Left ventricle myocardium inferior (tissue), 1 donor: ENCODE data around the gene ZNFX1. TPM values are rescaled to one million over a fixed set of nuclear protein-coding genes. Genes with fewer than 3 reads are reported as not detected.

Source experiments
- DNase-seq: peaks from one replicate; pipeline ENCODE4 v3.0.0-alpha.2; 2020
- H3K27ac ChIP-seq: fragments of 200-600 bp; replicated peaks from 2 replicates; pipeline ENCODE4 v1.8.0; 2021
- H3K27me3 ChIP-seq: fragments of 200-600 bp; 2 replicates; pipeline ENCODE4 v1.8.0; 2021; ENCODE audit warnings: low read depth
- H3K36me3 ChIP-seq: fragments of 200-600 bp; 2 replicates; pipeline ENCODE4 v1.8.0; 2021
- H3K4me1 ChIP-seq: fragments of 200-600 bp; 2 replicates; pipeline ENCODE4 v1.8.0; 2021
- H3K4me3 ChIP-seq: fragments of 200-600 bp; 2 replicates; pipeline ENCODE4 v1.8.0; 2021; ENCODE audit warnings: mild to moderate bottlenecking, moderate library complexity
- H3K9me3 ChIP-seq: fragments of 200-600 bp; replicated peaks from 2 replicates; pipeline ENCODE4 v1.8.0; 2021
- CTCF ChIP-seq: fragments of 200-600 bp; IDR thresholded peaks from 2 replicates; pipeline ENCODE4 v1.8.0; 2021; ENCODE audit warnings: antibody characterized with exemption, mild to moderate bottlenecking, borderline replicate concordance
- intact Hi-C: fragments of 100-400 bp; cut with micrococcal nuclease; formaldehyde crosslinking; loops from one replicate; pipeline ENCODE4 v1.11.0; 2022
- total RNA-seq: library from RNA; stranded (reverse); fragmentation: NEBNext Ultra II Directional; extraction: Animal tissue kit (Norgen Biotek cat#: 25700); gene quantifications from one replicate; pipeline ENCODE4 v1.2.1, GENCODE V29; 2021
- donor health status: DM: no; HTN: yes; CAD: no; lungs with severe emphysema.

The ZNFX1 gene
- total RNA-seq, 1 donor from 2014 or later = 22.2 TPM

DNA sequence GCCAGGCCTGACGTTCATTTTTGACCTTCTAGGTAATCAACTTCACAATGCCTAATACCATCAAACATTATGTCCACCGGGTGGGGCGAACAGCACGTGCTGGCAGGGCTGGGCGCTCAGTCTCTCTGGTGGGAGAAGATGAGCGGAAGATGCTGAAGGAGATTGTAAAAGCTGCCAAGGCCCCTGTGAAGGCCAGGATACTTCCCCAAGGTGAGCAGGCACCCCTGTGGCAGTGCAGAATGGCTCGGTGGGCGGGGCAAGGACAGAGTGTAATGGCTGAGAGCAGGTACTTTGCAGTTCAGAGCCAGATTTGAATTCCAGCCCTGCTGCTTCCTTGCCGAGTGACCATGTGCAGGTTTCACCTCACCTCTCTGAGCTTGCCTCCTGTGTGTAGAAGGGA lies 41.6 kb downstream of the ZNFX1 start:
- Histone ChIP-seq H3K36me3 (peaks cover 99% of the 10 kb centered on the region), H3K27ac (no peak overlapping the region)
- intact Hi-C loops = no loop called here

GRCh38 chr20:49234831-49235230 lies 43.0 kb downstream of the ZNFX1 start:
- intact Hi-C loops = no loop called here
- no peak overlapping the region for H3K27ac ChIP-seq
- no peak for DNase-seq
- no peaks in the 10 kb centered on the region for H3K4me1 ChIP-seq
- H3K36me3 ChIP-seq = peaks cover 99% of the 10 kb centered on the region
- no peaks in the 10 kb centered on the region for H3K27me3 ChIP-seq
- H3K4me3 ChIP-seq = no peak overlapping the region
- no peaks in the 10 kb centered on the region for H3K9me3 ChIP-seq
- TF ChIP-seq CTCF = no peak

More for the DNA sequence above, 41.6 kb downstream of the ZNFX1 start:
- Histone ChIP-seq H3K4me3 (no peak overlapping the region), H3K9me3 (no peaks in the 10 kb centered on the region), H3K4me1 (no peaks in the 10 kb centered on the region), H3K27me3 (no peaks in the 10 kb centered on the region)
- DNase-seq = no peak
- no peak for TF ChIP-seq CTCF

DNA sequence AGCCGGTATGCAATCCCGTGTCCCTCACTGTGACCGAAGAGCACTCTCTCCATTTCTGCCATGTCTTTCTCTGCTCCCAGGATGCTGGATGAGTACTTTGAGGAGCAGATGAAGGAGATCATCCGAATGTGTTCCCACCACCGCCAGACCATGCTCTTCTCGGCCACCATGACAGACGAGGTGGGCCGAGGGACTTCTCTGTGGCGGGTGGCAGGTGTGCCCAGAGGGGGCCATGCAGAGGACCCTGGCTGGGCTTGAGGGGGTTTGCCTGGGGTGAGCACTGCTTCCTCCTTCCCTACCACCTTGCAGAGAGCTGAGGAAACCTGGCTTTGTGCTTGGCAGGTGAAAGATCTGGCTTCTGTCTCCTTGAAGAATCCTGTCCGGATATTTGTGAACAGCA lies 44.6 kb downstream of the ZNFX1 start:
- intact Hi-C loops = no loop called here
- no peak for TF ChIP-seq CTCF
- no peak for DNase-seq
- no peaks in the 10 kb centered on the region for H3K4me1 ChIP-seq
- no peaks in the 10 kb centered on the region for H3K9me3 ChIP-seq
- no peak overlapping the region for H3K27ac ChIP-seq
- no peaks in the 10 kb centered on the region for H3K27me3 ChIP-seq
- H3K36me3 ChIP-seq = peaks cover 99% of the 10 kb centered on the region
- H3K4me3 ChIP-seq = no peak overlapping the region

GRCh38 chr20:49231471-49231870 lies 46.4 kb downstream of the ZNFX1 start:
- no peak overlapping the region for H3K4me3 ChIP-seq
- intact Hi-C loops = no loop called here
- H3K4me1 ChIP-seq = no peaks in the 10 kb centered on the region
- peaks cover 97% of the 10 kb centered on the region for H3K36me3 ChIP-seq
- no peaks in the 10 kb centered on the region for H3K9me3 ChIP-seq
- no peak for TF ChIP-seq CTCF
- DNase-seq = no peak
- no peak overlapping the region for H3K27ac ChIP-seq
- H3K27me3 ChIP-seq = no peaks in the 10 kb centered on the region

DNA sequence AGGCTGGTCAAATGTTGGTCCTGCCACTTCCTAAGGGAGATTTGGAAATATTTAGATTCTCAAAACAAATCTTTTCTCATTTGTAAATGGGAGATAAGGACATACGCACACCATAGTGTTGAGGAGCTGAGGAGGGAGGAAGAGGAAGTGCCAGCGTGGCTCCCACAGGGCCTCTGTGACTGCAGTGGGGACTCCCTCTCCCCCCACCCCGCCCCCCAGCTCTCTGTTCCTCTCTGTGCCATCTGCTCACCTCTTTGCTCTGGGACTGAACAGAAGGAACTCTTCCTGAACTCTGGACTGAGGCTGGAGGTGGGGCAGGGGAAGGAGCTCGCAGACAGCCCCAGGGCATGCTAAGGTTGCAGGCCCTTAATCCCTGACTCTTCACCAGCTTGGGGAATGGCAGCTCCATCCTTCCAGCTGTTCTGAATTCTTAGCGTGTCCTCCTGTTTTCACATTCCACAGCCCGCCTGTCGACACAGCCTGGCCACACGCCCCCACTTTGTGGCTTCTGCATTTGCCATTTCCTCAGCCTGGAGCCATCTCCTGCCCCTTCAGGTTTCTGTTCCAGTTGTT lies 47.2 kb downstream of the ZNFX1 start:
- Histone ChIP-seq H3K4me3 (no peak overlapping the region), H3K9me3 (no peaks in the 10 kb centered on the region), H3K4me1 (no peaks in the 10 kb centered on the region), H3K27ac (no peak overlapping the region), H3K27me3 (no peaks in the 10 kb centered on the region), H3K36me3 (peaks cover 97% of the 10 kb centered on the region)
- DNase-seq = peak; percentile 36
- intact Hi-C loops = no loop called here
- no peak for TF ChIP-seq CTCF
